WTC11 (cell line): ENCODE measurements around the gene ERBB4. TPM values are rescaled to one million over a fixed set of nuclear protein-coding genes. Genes with fewer than 3 reads are reported as not detected.

Experiments used
- ATAC-seq: fragments of 200-7000 bp; cut with Tn5 transposase; 2 replicates; pipeline ENCODE4 v1.10.0; 2021; ENCODE audit warnings: mild to moderate bottlenecking, moderate library complexity
- CTCF ChIA-PET: fragments of 300-600 bp; sonication (Branson Sonifier 250); formaldehyde crosslinking; loops from one replicate; lab custom pipeline; 2021; ENCODE audit warnings: antibody characterized with exemption; lab: Charles Lee
- POLR2A ChIA-PET: fragments of 350-600 bp; sonication (Branson Sonifier 250); formaldehyde crosslinking; loops from one replicate; lab custom pipeline; 2021; ENCODE audit warnings: antibody characterized with exemption; lab: Charles Lee
- DNase-seq: peaks from one replicate; pipeline ENCODE4 v3.0.0; 2021; ENCODE audit warnings: low spot score
- H3K27ac Mint-ChIP-seq: 2 replicates; pipeline ENCODE4 v1.8.0; 2021; ENCODE audit warnings: mixed read lengths
- H3K27me3 Mint-ChIP-seq: 2 replicates; pipeline ENCODE4 v1.8.0; 2021; ENCODE audit warnings: low read depth, mild to moderate bottlenecking, moderate library complexity, mixed read lengths
- H3K36me3 Mint-ChIP-seq: 2 replicates; pipeline ENCODE4 v1.8.0; 2021; ENCODE audit warnings: mixed read lengths
- H3K4me1 Mint-ChIP-seq: 2 replicates; pipeline ENCODE4 v1.8.0; 2022; ENCODE audit warnings: mixed read lengths
- H3K4me3 Mint-ChIP-seq: 2 replicates; pipeline ENCODE4 v1.8.0; 2021; ENCODE audit warnings: mild to moderate bottlenecking, moderate library complexity, mixed read lengths
- H3K9me3 Mint-ChIP-seq: 2 replicates; pipeline ENCODE4 v1.8.0; 2021; ENCODE audit warnings: mixed read lengths
- AFF4 ChIP-seq: sonication (generic); formaldehyde crosslinking; IDR thresholded peaks from 2 replicates; pipeline ENCODE4 v1.8.1; 2023; ENCODE audit warnings: mild to moderate bottlenecking, missing genetic modification reagents, borderline replicate concordance
- AR ChIP-seq: fragments of 250-450 bp; sonication (Bioruptor Pico); IDR thresholded peaks from 2 replicates; pipeline ENCODE4 v1.9.0; 2021; ENCODE audit warnings: mild to moderate bottlenecking
- ATF6 ChIP-seq: sonication (generic); formaldehyde crosslinking; IDR thresholded peaks from 2 replicates; pipeline ENCODE4 v1.8.1; 2023; ENCODE audit warnings: mild to moderate bottlenecking, missing genetic modification reagents
- CTCF ChIP-seq: fragments of 200-600 bp; IDR thresholded peaks from 2 replicates; pipeline ENCODE4 v1.8.0; 2022; ENCODE audit warnings: antibody characterized with exemption
- FOXJ3 ChIP-seq: sonication (generic); formaldehyde crosslinking; IDR thresholded peaks from 2 replicates; pipeline ENCODE4 v1.9.0; 2021; ENCODE audit warnings: missing genetic modification reagents, mild to moderate bottlenecking, borderline replicate concordance
- MLX ChIP-seq: sonication (generic); formaldehyde crosslinking; IDR thresholded peaks from 2 replicates; pipeline ENCODE4 v1.8.1; 2023; ENCODE audit warnings: mild to moderate bottlenecking, missing genetic modification reagents, moderate library complexity
- MXD4 ChIP-seq: fragments of 250-450 bp; sonication (Bioruptor Pico); IDR thresholded peaks from 2 replicates; pipeline ENCODE4 v1.8.0; 2021; ENCODE audit warnings: mild to moderate bottlenecking, moderate library complexity, borderline replicate concordance
- NFE2L1 ChIP-seq: sonication (generic); formaldehyde crosslinking; IDR thresholded peaks from 2 replicates; pipeline ENCODE4 v1.8.1; 2023; ENCODE audit warnings: missing genetic modification reagents
- RELA ChIP-seq: sonication (generic); formaldehyde crosslinking; IDR thresholded peaks from 2 replicates; pipeline ENCODE4 v1.8.1; 2022; ENCODE audit warnings: missing genetic modification reagents, mild to moderate bottlenecking, borderline replicate concordance
- SMAD3 ChIP-seq: sonication (generic); formaldehyde crosslinking; IDR thresholded peaks from 2 replicates; pipeline ENCODE4 v1.8.0; 2022; ENCODE audit warnings: missing genetic modification reagents, mild to moderate bottlenecking, borderline replicate concordance
- TCF7 ChIP-seq: sonication (generic); formaldehyde crosslinking; IDR thresholded peaks from 2 replicates; pipeline ENCODE4 v1.8.0; 2022; ENCODE audit warnings: mild to moderate bottlenecking, low read depth, missing genetic modification reagents, moderate library complexity
- ZBTB21 ChIP-seq: sonication (generic); formaldehyde crosslinking; IDR thresholded peaks from 2 replicates; pipeline ENCODE4 v1.8.1; 2023; ENCODE audit warnings: mild to moderate bottlenecking, missing genetic modification reagents, borderline replicate concordance
- ZBTB43 ChIP-seq: sonication (generic); formaldehyde crosslinking; IDR thresholded peaks from 2 replicates; pipeline ENCODE4 v1.8.1; 2023; ENCODE audit warnings: mild to moderate bottlenecking, missing genetic modification reagents
- ZNF121 ChIP-seq: sonication (generic); formaldehyde crosslinking; IDR thresholded peaks from 2 replicates; pipeline ENCODE4 v1.8.0; 2023; ENCODE audit warnings: missing genetic modification reagents
- ZNF317 ChIP-seq: sonication (generic); formaldehyde crosslinking; IDR thresholded peaks from 2 replicates; pipeline ENCODE4 v1.8.1; 2023; ENCODE audit warnings: low read depth, mild to moderate bottlenecking, moderate library complexity, missing genetic modification reagents, borderline replicate concordance
- ZNF416 ChIP-seq: fragments of 250-450 bp; sonication (Bioruptor Pico); IDR thresholded peaks from 2 replicates; pipeline ENCODE4 v1.9.0; 2021; ENCODE audit warnings: mild to moderate bottlenecking, inconsistent platforms
- ZNF532 ChIP-seq: fragments of 250-450 bp; sonication (Bioruptor Pico); IDR thresholded peaks from 2 replicates; pipeline ENCODE4 v1.9.0; 2021; ENCODE audit warnings: mild to moderate bottlenecking, borderline replicate concordance
- total RNA-seq: library from RNA; stranded (reverse); gene quantifications from 3 replicates; pipeline ENCODE4 v1.2.3, GENCODE V29; 2021

The ERBB4 gene
- total RNA-seq, 1 experiment from 2014 or later: 1.6 TPM

- TF ChIP-seq AFF4 (CRISPR knock-in tag): no peak
- no peak for TF ChIP-seq TCF7 (CRISPR knock-in tag)
- no peak for TF ChIP-seq MLX
- no peak for TF ChIP-seq SMAD3 (CRISPR knock-in tag)
- TF ChIP-seq ZNF416: no peak
- TF ChIP-seq MXD4 (CRISPR knock-in tag): no peak
- no peak for TF ChIP-seq NFE2L1 (CRISPR knock-in tag)
- no peak for TF ChIP-seq ZNF317 (CRISPR knock-in tag)
- no peak for TF ChIP-seq RELA
- TF ChIP-seq AR (CRISPR knock-in tag): no peak
- TF ChIP-seq ZNF121 (CRISPR knock-in tag): no peak
- TF ChIP-seq ZBTB21 (CRISPR knock-in tag): no peak
Observed at GRCh38 chr2:211981451-211981850, 557.2 kb downstream of the ERBB4 start (continued).

GRCh38 chr2:211976076-211976475, 562.5 kb downstream of the ERBB4 start:
- Mint-ChIP-seq H3K27ac (no peak overlapping the region), H3K9me3 (peaks cover 25% of the 10 kb centered on the region), H3K4me3 (no peak overlapping the region), H3K27me3 (no peaks in the 10 kb centered on the region), H3K4me1 (no peaks in the 10 kb centered on the region), H3K36me3 (no peaks in the 10 kb centered on the region; the same call in 1 of the 2 replicates)
- ChIA-PET CTCF (interaction anchor here (1.9 kb wide), 1 partner anchor 29 kb away, joined by 5 read pairs; no protein-coding TSS in a partner anchor), POLR2A (no interaction called here)
- no peak for DNase-seq
- ATAC-seq: no peak
- no peak for TF ChIP-seq FOXJ3 (CRISPR knock-in tag)
- no peak for TF ChIP-seq NFE2L1 (CRISPR knock-in tag)
- no peak for TF ChIP-seq ATF6 (CRISPR knock-in tag)
- TF ChIP-seq TCF7 (CRISPR knock-in tag): no peak
- no peak for TF ChIP-seq ZBTB43 (CRISPR knock-in tag)
- no peak for TF ChIP-seq ZNF532 (CRISPR knock-in tag)
- no peak for TF ChIP-seq CTCF
